K562 (cell line): ENCODE measurements around the gene SHISA5. TPM values are rescaled to one million over a fixed set of nuclear protein-coding genes. Genes with fewer than 3 reads are reported as not detected.

Source experiments
- ATAC-seq: fragments of 200-7000 bp; cut with Tn5 transposase; 3 replicates; pipeline ENCODE4 v1.9.1; 2020; ENCODE audit warnings: moderate library complexity
- BruUV-seq: library from RNA; stranded (reverse); fragments of 400-500 nt; replicated peaks from 2 replicates; lab custom pipeline; 2021; lab: Mats Ljungman, UMichigan
- CTCF ChIA-PET: fragments of 300-600 bp; formaldehyde crosslinking; extraction: SDS; loops from one replicate; lab custom pipeline; 2021; ENCODE audit warnings: low intra/inter-chr PET ratio; lab: Yijun Ruan, JAX
- POLR2A ChIA-PET: fragments of 300-600, 350-650 bp; sonication (Branson Sonifier 250); formaldehyde crosslinking; extraction: SDS; loops from one replicate; lab custom pipeline; 2021; ENCODE audit warnings: antibody characterized with exemption, inconsistent platforms; lab: Yijun Ruan, JAX
- DNase-seq, 4 experiments: peaks; one replicate each; pipeline versions ENCODE4 v3.0.0 to v3.0.0-alpha.2; 2011 to 2018; ENCODE audit warnings: low spot score in 3 of 4, mixed read lengths in 3 of 4; ENCODE audit errors: extremely low read depth in 1 of 4
- FAIRE-seq: peaks from 2 replicates; lab custom pipeline; 2011; peaks lifted over from hg19 to GRCh38; lab: Jason Lieb, UNC
- H2AFZ ChIP-seq: 2 replicates; pipeline ENCODE4 v1.6.0; 2011; ENCODE audit warnings: low read depth, low read length, control low read depth, inconsistent platforms
- H3K27ac ChIP-seq: fragments of 200-600 bp; 3 replicates; pipeline ENCODE4 v1.8.0; 2011; ENCODE audit warnings: low read depth, mild to moderate bottlenecking, control low read depth, inconsistent platforms, low read length, moderate library complexity, mixed read lengths; ENCODE audit errors: extremely low read depth
- H3K27me3 ChIP-seq, 2 experiments: fragments of 300-600 bp in 1 of 2; 2 replicates in 1 of 2; 3 replicates in 1 of 2; pipeline versions ENCODE4 v1.6.0 to v1.8.0; 2011; ENCODE audit warnings: inconsistent platforms in 2 of 2, low read length in 2 of 2, mild to moderate bottlenecking in 1 of 2, mixed read lengths in 1 of 2, moderate library complexity in 1 of 2; ENCODE audit not compliant: control insufficient read depth in 2 of 2, insufficient read depth in 2 of 2
- H3K36me3 ChIP-seq: fragments of 300-600 bp; 3 replicates; pipeline ENCODE4 v1.8.0; 2011; ENCODE audit warnings: mild to moderate bottlenecking, low read length, inconsistent platforms; ENCODE audit not compliant: control insufficient read depth, insufficient read depth
- H3K4me1 ChIP-seq, 2 experiments: fragments of 200-600 bp in 1 of 2; replicated peaks in 1 of 2; 2 replicates in 1 of 2; 3 replicates in 1 of 2; pipeline versions ENCODE4 v1.5.1 to v1.8.0; 2011; ENCODE audit warnings: inconsistent platforms in 2 of 2, low read length in 2 of 2, mild to moderate bottlenecking in 1 of 2, mixed read lengths in 1 of 2, moderate library complexity in 1 of 2; ENCODE audit not compliant: control insufficient read depth in 2 of 2, insufficient read depth in 2 of 2
- H3K4me2 ChIP-seq: 2 replicates; pipeline ENCODE4 v1.6.1; 2011; ENCODE audit warnings: low read length, control low read depth, inconsistent platforms, mixed read lengths; ENCODE audit not compliant: insufficient read depth
- H3K4me3 ChIP-seq: fragments of 200-600 bp; sonication (generic), shearing (Covaris generic); 2 replicates; pipeline ENCODE4 v1.5.1; 2016; ENCODE audit warnings: control low read depth, inconsistent platforms
- H3K79me2 ChIP-seq: fragments of 200-600 bp; 3 replicates; pipeline ENCODE4 v1.8.0; 2011; ENCODE audit warnings: low read length, inconsistent platforms; ENCODE audit not compliant: control insufficient read depth, insufficient read depth
- H3K9ac ChIP-seq, 2 experiments: 2 replicates each; pipeline versions ENCODE4 v1.6.0 to v1.6.1; 2011; ENCODE audit warnings: low read depth in 2 of 2, low read length in 2 of 2, control low read depth in 1 of 2, inconsistent platforms in 1 of 2, mild to moderate bottlenecking in 1 of 2, mixed read lengths in 1 of 2; ENCODE audit not compliant: insufficient read depth in 1 of 2
- H3K9me1 ChIP-seq: one replicate; pipeline ENCODE4 v1.6.0; 2011; ENCODE audit warnings: inconsistent platforms, mild to moderate bottlenecking, low read length, moderate library complexity; ENCODE audit not compliant: control insufficient read depth, insufficient read depth
- H3K9me3 ChIP-seq: replicated peaks from 2 replicates; pipeline ENCODE4 v1.5.1; 2011; ENCODE audit warnings: low read depth, low read length, inconsistent platforms; ENCODE audit not compliant: control insufficient read depth, insufficient read depth
- H4K20me1 ChIP-seq: replicated peaks from 2 replicates; pipeline ENCODE4 v1.6.1; 2011; ENCODE audit warnings: low read length, inconsistent platforms, mixed read lengths; ENCODE audit not compliant: control insufficient read depth, insufficient read depth
- ELF2 ChIP-seq: fragments of 250-450 bp; sonication (Bioruptor Pico); IDR thresholded peaks from 2 replicates; pipeline ENCODE4 v1.5.0; 2021; ENCODE audit warnings: mild to moderate bottlenecking
- HNRNPUL1 ChIP-seq: fragments of 200-400 bp; formaldehyde crosslinking; IDR thresholded peaks from 2 replicates; pipeline ENCODE4 v1.6.1; 2017; ENCODE audit warnings: low read length
- MAZ ChIP-seq, 2 experiments: fragments of 450-650 bp in 1 of 2; sonication (generic) in 1 of 2; formaldehyde crosslinking; IDR thresholded peaks in 1 of 2; conservative IDR thresholded peaks in 1 of 2; 2 replicates each; pipeline versions ENCODE4 v1.4.0 to v1.5.0; 2020; ENCODE audit warnings: mild to moderate bottlenecking in 1 of 2, missing genetic modification reagents in 1 of 2
- NR2C2 ChIP-seq, 2 experiments: fragments of 200-800 bp in 1 of 2; sonication (Bioruptor generic) in 1 of 2; sonication (generic) in 1 of 2; formaldehyde crosslinking in 1 of 2; IDR thresholded peaks; 2 replicates each; pipeline versions ENCODE4 v1.6.1 to v1.8.0; 2016 to 2022; ENCODE audit warnings: mild to moderate bottlenecking in 1 of 2, missing compliant biosample characterization in 1 of 2, missing genetic modification characterization in 1 of 2, missing genetic modification reagents in 1 of 2
- PTRF ChIP-seq: fragments of 450-650 bp; IDR thresholded peaks from 2 replicates; pipeline ENCODE4 v1.6.1; 2016; ENCODE audit warnings: mild to moderate bottlenecking, missing genetic modification characterization, missing compliant biosample characterization
- YY1 ChIP-seq, 3 experiments: IDR thresholded peaks; 2 replicates each; pipeline ENCODE4 v1.6.1; 2011; ENCODE audit warnings: low read length in 2 of 3, mild to moderate bottlenecking in 2 of 3, moderate library complexity in 2 of 3, borderline replicate concordance in 1 of 3, control low read depth in 1 of 3, low read depth in 1 of 3; ENCODE audit not compliant: insufficient read depth in 3 of 3, insufficient replicate concordance in 2 of 3, control insufficient read depth in 1 of 3, insufficient read length in 1 of 3; ENCODE audit errors: extremely low read depth in 1 of 3
- WGBS: fragments of 100-300 bp; shearing (Covaris generic); methylation state at CpG from one replicate; pipeline ENCODE4 v1.1.6; 2016; ENCODE audit warnings: low coverage, mixed read lengths; ENCODE audit not compliant: insufficient coverage; ENCODE audit errors: missing lambda C conversion rate; 5-methylcytosine and 5-hydroxymethylcytosine counted together
- in situ Hi-C: fragments of 300-500 bp; cut with MboI; formaldehyde crosslinking; loops from 4 replicates; pipeline ENCODE4 v1.15.0; 2018; ENCODE audit warnings: inconsistent platforms, mixed read lengths
- intact Hi-C: fragments of 100-400 bp; cut with micrococcal nuclease; formaldehyde crosslinking; loops from 2 replicates; pipeline ENCODE4 v1.14.2; 2022
- polyA plus RNA-seq, 8 experiments: library from polyadenylated mRNA; depleted of rRNA in 4 of 8; stranded (reverse) in 5 of 8; unstranded in 3 of 8; fragments of >200 nt; fragmentation: Nextera tagmentation in 2 of 8; fragmentation: Illumina TruSeq in 1 of 8; extraction: Ambion mirVana in 2 of 8; extraction: Trizol in 1 of 8; gene quantifications; 2 replicates each; pipeline versions ENCODE4 v1.2.1 to v1.2.3, GENCODE V29; 2011 to 2014; ENCODE audit warnings: inconsistent platforms in 1 of 8, missing spikeins in 1 of 8
- total RNA-seq, 7 experiments: library from RNA; depleted of rRNA in 6 of 7; stranded (reverse); fragments of >200 nt in 6 of 7; fragmentation: Illumina TruSeq in 2 of 7; extraction: Trizol in 2 of 7; gene quantifications; 2 replicates each; pipeline versions ENCODE4 v1.2.1 to v1.2.3, GENCODE V29; 2011 to 2021; ENCODE audit warnings: low replicate concordance in 1 of 7
- TF ChIP-seq, protein P1 (sequence below): fragments of 200-400 bp; formaldehyde crosslinking; IDR thresholded peaks from 2 replicates; pipeline ENCODE4 v1.6.1; 2017; ENCODE audit warnings: mild to moderate bottlenecking, low read depth, low read length, moderate library complexity
- TF ChIP-seq, protein P2 (sequence below), 2 experiments: fragments of 250-450 bp in 1 of 2; fragments of 450-650 bp in 1 of 2; sonication (Bioruptor Pico) in 1 of 2; IDR thresholded peaks; 2 replicates each; pipeline versions ENCODE4 v1.6.1 to v1.8.0; 2016 to 2021; ENCODE audit warnings: mild to moderate bottlenecking in 2 of 2, moderate library complexity in 2 of 2, missing compliant biosample characterization in 1 of 2, missing genetic modification characterization in 1 of 2

The SHISA5 gene
- total and polyA plus RNA-seq, 9 of the 15 experiments (the other 6 are each of a cell fraction or from before 2014, with no cell fraction given), result 8.4 to 85.8 (median 56.1) TPM

DNA sequence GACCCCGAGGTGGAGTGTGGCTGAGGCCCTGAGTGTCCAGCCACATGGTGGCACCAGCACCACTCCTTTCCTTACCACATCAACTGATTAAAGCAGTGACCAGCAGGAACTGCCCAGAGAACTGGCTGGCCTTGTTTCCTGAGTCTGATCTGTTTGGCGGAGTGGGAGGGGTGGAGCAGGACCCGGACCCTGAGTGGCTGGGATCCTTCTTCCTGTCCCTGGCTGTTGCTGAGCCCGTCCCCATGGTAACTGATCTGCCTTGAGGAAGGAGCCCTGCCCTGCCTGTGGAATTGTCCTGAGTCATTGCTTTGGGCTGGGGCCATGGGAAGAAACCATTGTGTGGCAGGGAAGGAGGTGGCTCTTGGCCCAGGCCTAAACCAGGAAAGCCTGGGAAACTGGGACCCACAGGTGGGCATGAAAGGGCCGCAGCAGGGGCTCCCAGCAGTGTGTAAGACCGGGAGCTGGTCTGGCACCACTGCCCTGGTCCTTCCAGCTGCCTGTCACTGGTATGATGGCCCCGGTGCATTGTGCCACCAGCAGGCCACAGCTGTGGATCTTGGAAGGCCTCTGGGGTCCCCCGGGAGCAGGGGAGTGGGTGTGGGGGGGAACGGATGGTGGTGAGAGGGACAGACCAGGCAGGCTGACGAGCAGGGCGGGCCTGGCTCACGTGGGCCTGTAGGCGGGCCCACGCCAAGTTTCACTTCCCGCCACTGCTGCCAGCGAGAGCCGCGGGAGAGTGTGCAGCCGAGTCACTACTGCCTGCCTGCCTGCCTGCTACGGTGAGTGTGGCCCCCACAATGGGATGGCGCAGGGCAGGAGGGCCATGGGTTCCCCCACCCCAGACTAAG is 38.2 kb downstream of the SHISA5 start:
- no TSS peak for BruUV-seq
- in situ Hi-C loops (loop anchor here (5.0 kb wide), 1 partner anchor 92 kb away; the partner anchor contains the start of gene PFKFB4), intact Hi-C loops (loop anchor here (1.0 kb wide), 2 partner anchors 42 to 90 kb away; no protein-coding TSS in a partner anchor)
- 53% methylated on average over 15 of the region's 21 CpGs for WGBS
- Histone ChIP-seq H3K4me1 (peaks cover 6 to 48% of the 10 kb centered on the region in 2 experiments), H3K79me2 (peaks cover 4% of the 10 kb centered on the region; the same call in 2 of the 3 replicates), H3K36me3 (peaks cover 45% of the 10 kb centered on the region; the same call in 2 of the 3 replicates), H3K27ac (peak overlapping the region; percentile 88), H4K20me1 (no peaks in the 10 kb centered on the region; the same call in 1 of the 2 replicates), H3K9me1 (no peaks in the 10 kb centered on the region), H3K27me3 (no peaks in the 10 kb centered on the region), H3K9me3 (no peaks in the 10 kb centered on the region), H3K9ac (peak overlapping the region; percentile 68 to 83; a peak in 3 of 4 replicates), H3K4me3 (no peak overlapping the region), H2AFZ (peak overlapping the region; percentile 45; the same call in 1 of the 2 replicates), H3K4me2 (peak overlapping the region; percentile 46; the same call in 1 of the 2 replicates)
- FAIRE-seq (peak; percentile 97), DNase-seq (peak; percentile 69 to 88 (median 82)), ATAC-seq (peak; percentile 94)
- POLR2A ChIA-PET, result interaction anchor here (1.0 to 1.2 kb wide), 2 partner anchors 17 to 26 kb away, joined by 4 to 5 read pairs; partner anchors contain the start of genes CCDC51 and TMA7
- CTCF ChIA-PET, result interaction anchor here (0.8 kb wide), 1 partner anchor 83 kb away, joined by 4 read pairs; no protein-coding TSS in a partner anchor
- TF ChIP-seq MAZ (CRISPR knock-in tag; conservative IDR thresholded peaks at IDR 0.05 in 1 of 2, IDR thresholded peaks at IDR 0.05 in 1 of 2) (peak in 1 of 2 experiments; percentile 54; a peak in 2 of 4 replicates), ELF2 (no peak), NR2C2 (CRISPR knock-in tag; IDR thresholded peaks at IDR 0.05) (no peak), NR2C2 (tag; IDR thresholded peaks at IDR 0.05) (no peak), YY1 (IDR thresholded peaks at IDR 0.05; ENCODE audit: borderline replicate concordance in 1 of 3, control insufficient read depth in 1 of 3, extremely low read depth in 1 of 3, insufficient read depth in 3 of 3, insufficient read length in 1 of 3, insufficient replicate concordance in 2 of 3, low read depth in 1 of 3, low read length in 2 of 3) (peak in 1 of 3 experiments; percentile 4), PTRF (tag) (no peak), HNRNPUL1 (no peak)
- TF ChIP-seq, protein P1, sequence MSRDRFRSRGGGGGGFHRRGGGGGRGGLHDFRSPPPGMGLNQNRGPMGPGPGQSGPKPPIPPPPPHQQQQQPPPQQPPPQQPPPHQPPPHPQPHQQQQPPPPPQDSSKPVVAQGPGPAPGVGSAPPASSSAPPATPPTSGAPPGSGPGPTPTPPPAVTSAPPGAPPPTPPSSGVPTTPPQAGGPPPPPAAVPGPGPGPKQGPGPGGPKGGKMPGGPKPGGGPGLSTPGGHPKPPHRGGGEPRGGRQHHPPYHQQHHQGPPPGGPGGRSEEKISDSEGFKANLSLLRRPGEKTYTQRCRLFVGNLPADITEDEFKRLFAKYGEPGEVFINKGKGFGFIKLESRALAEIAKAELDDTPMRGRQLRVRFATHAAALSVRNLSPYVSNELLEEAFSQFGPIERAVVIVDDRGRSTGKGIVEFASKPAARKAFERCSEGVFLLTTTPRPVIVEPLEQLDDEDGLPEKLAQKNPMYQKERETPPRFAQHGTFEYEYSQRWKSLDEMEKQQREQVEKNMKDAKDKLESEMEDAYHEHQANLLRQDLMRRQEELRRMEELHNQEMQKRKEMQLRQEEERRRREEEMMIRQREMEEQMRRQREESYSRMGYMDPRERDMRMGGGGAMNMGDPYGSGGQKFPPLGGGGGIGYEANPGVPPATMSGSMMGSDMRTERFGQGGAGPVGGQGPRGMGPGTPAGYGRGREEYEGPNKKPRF, result no peak
- TF ChIP-seq, protein P2, sequence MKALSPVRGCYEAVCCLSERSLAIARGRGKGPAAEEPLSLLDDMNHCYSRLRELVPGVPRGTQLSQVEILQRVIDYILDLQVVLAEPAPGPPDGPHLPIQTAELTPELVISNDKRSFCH (CRISPR knock-in tag; IDR thresholded peaks at IDR 0.05), result no peak
- TF ChIP-seq, protein P2 (tag; IDR thresholded peaks at IDR 0.05), result no peak
